SK-N-SH treated with all-trans-retinoic acid at 6 μM for 48 hours (cell line): ENCODE measurements around the gene MBD3L3.
"Not testable (repeated sequence)": the region's sequence is repeated elsewhere in the genome, so short reads cannot be mapped to it uniquely, and the experiment has no call there.

ENCODE experiments used
- ARNTL ChIP-seq: fragments of 450-650 bp; formaldehyde crosslinking; IDR thresholded peaks from 2 replicates; pipeline ENCODE4 v1.5.0; 2020; ENCODE audit warnings: low read depth, mild to moderate bottlenecking, moderate library complexity, borderline replicate concordance
- BACH2 ChIP-seq: fragments of 250-450 bp; sonication (Bioruptor Pico); IDR thresholded peaks from 2 replicates; pipeline ENCODE4 v1.9.0; 2021; ENCODE audit warnings: mild to moderate bottlenecking, borderline replicate concordance
- GLIS3 ChIP-seq: fragments of 250-450 bp; sonication (Bioruptor Pico); IDR thresholded peaks from 2 replicates; pipeline ENCODE4 v1.5.0; 2020; ENCODE audit warnings: mild to moderate bottlenecking, moderate library complexity
- PPARA ChIP-seq: fragments of 250-450 bp; sonication (Bioruptor Pico); IDR thresholded peaks from 2 replicates; pipeline ENCODE4 v1.5.0; 2020; ENCODE audit warnings: mild to moderate bottlenecking, borderline replicate concordance
- TOX ChIP-seq: fragments of 250-450 bp; sonication (Bioruptor Pico); IDR thresholded peaks from 2 replicates; pipeline ENCODE4 v1.8.0; 2021; ENCODE audit warnings: mild to moderate bottlenecking, moderate library complexity, borderline replicate concordance
- TF ChIP-seq, protein P1 (sequence below): fragments of 250-450 bp; sonication (Bioruptor Pico); IDR thresholded peaks from 2 replicates; pipeline ENCODE4 v1.8.0; 2020; ENCODE audit warnings: mild to moderate bottlenecking, moderate library complexity, borderline replicate concordance

DNA sequence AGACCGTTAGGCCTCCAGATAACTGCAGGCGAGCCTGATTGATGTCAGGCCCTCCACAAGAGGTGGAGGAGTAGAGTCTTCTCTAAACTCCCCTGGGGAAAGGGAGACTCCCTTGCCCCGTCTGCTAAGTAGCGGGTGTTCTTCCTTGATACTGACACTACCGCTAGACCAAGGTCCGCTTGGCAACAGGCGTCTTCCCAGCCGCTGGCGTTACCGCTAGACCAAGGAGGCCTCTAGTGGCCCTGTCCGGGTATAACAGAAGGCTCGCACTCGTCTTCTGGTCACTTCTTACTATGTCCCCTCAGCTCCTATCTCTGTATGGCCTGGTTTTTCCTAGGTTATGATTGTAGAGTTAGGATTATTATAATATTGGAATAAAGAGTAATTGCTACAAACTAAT lies 8.6 kb upstream of the MBD3L3 start:
- not testable (repeated sequence) for TF ChIP-seq ARNTL, GLIS3, BACH2, TOX, PPARA (CRISPR knock-in tag)
- TF ChIP-seq, protein P1, sequence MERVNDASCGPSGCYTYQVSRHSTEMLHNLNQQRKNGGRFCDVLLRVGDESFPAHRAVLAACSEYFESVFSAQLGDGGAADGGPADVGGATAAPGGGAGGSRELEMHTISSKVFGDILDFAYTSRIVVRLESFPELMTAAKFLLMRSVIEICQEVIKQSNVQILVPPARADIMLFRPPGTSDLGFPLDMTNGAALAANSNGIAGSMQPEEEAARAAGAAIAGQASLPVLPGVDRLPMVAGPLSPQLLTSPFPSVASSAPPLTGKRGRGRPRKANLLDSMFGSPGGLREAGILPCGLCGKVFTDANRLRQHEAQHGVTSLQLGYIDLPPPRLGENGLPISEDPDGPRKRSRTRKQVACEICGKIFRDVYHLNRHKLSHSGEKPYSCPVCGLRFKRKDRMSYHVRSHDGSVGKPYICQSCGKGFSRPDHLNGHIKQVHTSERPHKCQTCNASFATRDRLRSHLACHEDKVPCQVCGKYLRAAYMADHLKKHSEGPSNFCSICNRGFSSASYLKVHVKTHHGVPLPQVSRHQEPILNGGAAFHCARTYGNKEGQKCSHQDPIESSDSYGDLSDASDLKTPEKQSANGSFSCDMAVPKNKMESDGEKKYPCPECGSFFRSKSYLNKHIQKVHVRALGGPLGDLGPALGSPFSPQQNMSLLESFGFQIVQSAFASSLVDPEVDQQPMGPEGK (CRISPR knock-in tag): not testable (repeated sequence)
